Spinal cord (tissue), 4 donors: Measurements from ENCODE around the gene IP6K2. TPM values are rescaled to one million over a fixed set of nuclear protein-coding genes. Genes with fewer than 3 reads are reported as not detected.

ENCODE experiments used
- polyA plus RNA-seq, 2 donors: library from polyadenylated mRNA; unstranded; fragments of 120-200 nt; gene quantifications; one replicate each; pipeline ENCODE4 v1.2.1, GENCODE V29; 2013; ENCODE audit not compliant: insufficient read length in 2 of 2
- small RNA-seq: library from RNA; depleted of rRNA; stranded (forward); fragments of <200 nt; gene quantifications from one replicate; pipeline ENCODE3, GENCODE V24; 2014; ENCODE audit warnings: low replicate concordance
- total RNA-seq, 2 donors: library from RNA; depleted of rRNA in 1 of 2; stranded (reverse); fragments of 120-200 nt in 1 of 2; fragments of >200 nt in 1 of 2; gene quantifications; one replicate each; pipeline versions ENCODE4 v1.2.3 to v1.2.4, GENCODE V29; 2013 to 2014

The IP6K2 gene
- total and polyA plus RNA-seq, 4 donors: 67.0 to 202 (median 148) TPM

Small RNAs within 50 kb of the gene (small RNA-seq; reads per million reads assigned to genes)
- not detected for gene AC141002.1

Other genes starting within 250 kb of the IP6K2 start
- gene SHISA5, start 213.0 kb downstream of the IP6K2 start, total RNA-seq: 100 to 1,000 TPM in 1 of 2 donors, 10 to 100 TPM in 1; 40.9 to 119 TPM
- 100 to 1,000 TPM; 120 to 123 TPM for gene SHISA5, start 213.0 kb downstream of the IP6K2 start, polyA plus RNA-seq
- 10 to 100 TPM; 13.2 to 15.3 TPM for gene PFKFB4, start 160.4 kb downstream of the IP6K2 start, total RNA-seq
- gene PFKFB4, start 160.4 kb downstream of the IP6K2 start, polyA plus RNA-seq: 10 to 100 TPM; 14.1 to 18.3 TPM
- gene UCN2, start 153.4 kb downstream of the IP6K2 start, total RNA-seq: under 1 TPM in 1 of 2 donors, not detected in 1; 0.77 TPM
- gene UCN2, start 153.4 kb downstream of the IP6K2 start, polyA plus RNA-seq: under 1 TPM; 0.29 to 0.32 TPM
- gene COL7A1, start 121.9 kb downstream of the IP6K2 start, total RNA-seq: 10 to 100 TPM in 1 of 2 donors, 1 to 10 TPM in 1; 8.4 to 28.6 TPM
- gene COL7A1, start 121.9 kb downstream of the IP6K2 start, polyA plus RNA-seq: 10 to 100 TPM; 21.4 to 30.9 TPM
- 100 to 1,000 TPM; 147 to 186 TPM for gene UQCRC1, start 107.6 kb downstream of the IP6K2 start, total RNA-seq
- gene UQCRC1, start 107.6 kb downstream of the IP6K2 start, polyA plus RNA-seq: 100 to 1,000 TPM; 268 to 286 TPM
- under 1 TPM in 1 of 2 donors, not detected in 1; 0.22 TPM for gene TMEM89, start 95.5 kb downstream of the IP6K2 start, total RNA-seq
- under 1 TPM in 1 of 2 donors, not detected in 1; 0.24 TPM for gene TMEM89, start 95.5 kb downstream of the IP6K2 start, polyA plus RNA-seq
- 10 to 100 TPM; 11.7 to 27.5 TPM for gene SLC26A6, start 81.8 kb downstream of the IP6K2 start, total RNA-seq
- 10 to 100 TPM; 17.8 to 25.6 TPM for gene SLC26A6, start 81.8 kb downstream of the IP6K2 start, polyA plus RNA-seq
- 10 to 100 TPM in 1 of 2 donors, 1 to 10 TPM in 1; 6.0 to 10.3 TPM for gene CELSR3, start 54.3 kb downstream of the IP6K2 start, total RNA-seq
- gene CELSR3, start 54.3 kb downstream of the IP6K2 start, polyA plus RNA-seq: 10 to 100 TPM; 25.7 to 26.1 TPM
- 10 to 100 TPM; 13.1 to 17.9 TPM for gene NCKIPSD, start 31.3 kb downstream of the IP6K2 start, total RNA-seq
- gene NCKIPSD, start 31.3 kb downstream of the IP6K2 start, polyA plus RNA-seq: 10 to 100 TPM; 18.6 to 25.7 TPM
- 10 to 100 TPM; 29.2 to 40.3 TPM for gene PRKAR2A, start 130.7 kb upstream of the IP6K2 start, total RNA-seq
- 10 to 100 TPM; 32.3 to 36.5 TPM for gene PRKAR2A, start 130.7 kb upstream of the IP6K2 start, polyA plus RNA-seq
- gene SLC25A20, start 181.7 kb upstream of the IP6K2 start, total RNA-seq: 10 to 100 TPM; 21.1 to 21.6 TPM
- gene SLC25A20, start 181.7 kb upstream of the IP6K2 start, polyA plus RNA-seq: 10 to 100 TPM; 21.3 to 23.6 TPM
- 10 to 100 TPM; 81.0 to 81.9 TPM for gene ARIH2, start 201.6 kb upstream of the IP6K2 start, total RNA-seq
- gene ARIH2, start 201.6 kb upstream of the IP6K2 start, polyA plus RNA-seq: 10 to 100 TPM; 66.6 to 96.4 TPM